ENCODE results near the gene GALR2. TPM values are rescaled to one million over a fixed set of nuclear protein-coding genes. Genes with fewer than 3 reads are reported as not detected.

Gene GALR2
- total RNA-seq, 1 donor from 2014 or later = 0.17 TPM

DNA sequence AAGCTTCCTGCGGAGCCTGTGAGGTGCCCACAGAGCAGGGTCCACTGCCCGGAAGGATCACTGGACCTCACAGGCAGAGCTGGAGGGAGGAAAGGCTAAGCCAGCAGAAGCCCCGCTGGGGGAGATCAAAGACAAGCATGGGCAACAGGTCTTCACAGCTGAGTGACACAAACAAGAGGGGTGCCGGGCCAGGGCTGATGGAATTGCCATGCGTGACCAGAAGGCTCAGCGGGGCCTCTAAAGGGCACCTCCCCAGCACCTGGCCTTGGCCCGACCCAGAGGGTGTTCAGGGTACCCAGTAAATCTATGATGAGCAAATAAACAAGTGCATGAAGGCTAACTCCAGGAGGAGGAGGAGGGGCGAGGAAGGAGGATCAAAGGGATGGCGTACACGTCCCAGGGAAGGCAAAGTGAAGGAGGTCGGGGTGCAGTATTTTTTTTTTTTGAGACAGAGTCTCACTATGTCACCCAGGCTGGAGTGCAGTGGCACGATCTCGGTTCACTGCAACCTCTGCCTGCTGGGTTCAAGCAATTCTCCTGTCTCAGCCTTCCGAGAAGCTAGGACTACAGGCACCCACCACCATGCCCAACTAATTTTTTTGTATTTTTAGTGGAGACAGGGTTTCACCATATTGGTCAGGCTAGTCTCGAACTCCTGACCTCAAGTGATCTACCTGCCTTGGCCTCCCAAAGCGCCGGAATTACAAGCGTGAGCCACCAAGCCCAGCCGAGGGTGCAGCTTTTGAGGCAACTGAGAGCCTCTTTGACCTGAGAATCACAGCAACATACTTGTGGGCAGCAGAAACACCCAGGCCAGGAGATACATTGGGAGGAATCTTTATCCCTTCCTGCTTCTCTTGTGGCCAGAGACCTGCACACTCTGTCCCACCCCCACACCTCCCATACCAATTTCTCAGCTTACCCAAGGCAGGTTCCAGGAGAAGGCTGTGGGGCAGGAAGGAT is 45.1 kb downstream of the GALR2 start:
- no peak overlapping the region for H3K4me3 ChIP-seq (ENCODE audit: low read depth, low read length)
- TF ChIP-seq, protein P1, sequence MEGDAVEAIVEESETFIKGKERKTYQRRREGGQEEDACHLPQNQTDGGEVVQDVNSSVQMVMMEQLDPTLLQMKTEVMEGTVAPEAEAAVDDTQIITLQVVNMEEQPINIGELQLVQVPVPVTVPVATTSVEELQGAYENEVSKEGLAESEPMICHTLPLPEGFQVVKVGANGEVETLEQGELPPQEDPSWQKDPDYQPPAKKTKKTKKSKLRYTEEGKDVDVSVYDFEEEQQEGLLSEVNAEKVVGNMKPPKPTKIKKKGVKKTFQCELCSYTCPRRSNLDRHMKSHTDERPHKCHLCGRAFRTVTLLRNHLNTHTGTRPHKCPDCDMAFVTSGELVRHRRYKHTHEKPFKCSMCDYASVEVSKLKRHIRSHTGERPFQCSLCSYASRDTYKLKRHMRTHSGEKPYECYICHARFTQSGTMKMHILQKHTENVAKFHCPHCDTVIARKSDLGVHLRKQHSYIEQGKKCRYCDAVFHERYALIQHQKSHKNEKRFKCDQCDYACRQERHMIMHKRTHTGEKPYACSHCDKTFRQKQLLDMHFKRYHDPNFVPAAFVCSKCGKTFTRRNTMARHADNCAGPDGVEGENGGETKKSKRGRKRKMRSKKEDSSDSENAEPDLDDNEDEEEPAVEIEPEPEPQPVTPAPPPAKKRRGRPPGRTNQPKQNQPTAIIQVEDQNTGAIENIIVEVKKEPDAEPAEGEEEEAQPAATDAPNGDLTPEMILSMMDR (conservative IDR thresholded peaks at IDR 0.05; ENCODE audit: low read depth, low read length) = no peak
- no peak for DNase-seq (ENCODE audit: low read depth)

DNA sequence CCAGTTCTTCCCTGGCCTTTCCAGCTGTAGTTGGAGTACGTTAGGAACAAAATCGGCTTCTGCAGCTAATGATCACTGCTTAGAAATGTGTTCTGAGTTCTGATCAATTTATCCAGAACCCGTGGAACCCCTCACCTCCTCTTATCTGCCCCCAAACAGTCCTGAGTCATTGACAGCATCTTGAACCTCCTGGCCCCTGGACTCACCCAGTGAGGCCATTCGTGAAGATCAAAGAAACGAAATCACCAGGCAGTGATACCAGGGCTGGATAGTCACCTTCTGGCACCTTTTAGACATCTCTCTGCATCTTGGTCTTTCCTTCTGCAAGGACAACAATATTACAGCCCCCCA is 46.1 kb downstream of the GALR2 start:
- H3K4me3 ChIP-seq (ENCODE audit: low read depth, low read length) = no peak overlapping the region
- no peak for DNase-seq (ENCODE audit: low read depth)
- TF ChIP-seq, protein P1 (conservative IDR thresholded peaks at IDR 0.05; ENCODE audit: low read depth, low read length) = no peak

DNA sequence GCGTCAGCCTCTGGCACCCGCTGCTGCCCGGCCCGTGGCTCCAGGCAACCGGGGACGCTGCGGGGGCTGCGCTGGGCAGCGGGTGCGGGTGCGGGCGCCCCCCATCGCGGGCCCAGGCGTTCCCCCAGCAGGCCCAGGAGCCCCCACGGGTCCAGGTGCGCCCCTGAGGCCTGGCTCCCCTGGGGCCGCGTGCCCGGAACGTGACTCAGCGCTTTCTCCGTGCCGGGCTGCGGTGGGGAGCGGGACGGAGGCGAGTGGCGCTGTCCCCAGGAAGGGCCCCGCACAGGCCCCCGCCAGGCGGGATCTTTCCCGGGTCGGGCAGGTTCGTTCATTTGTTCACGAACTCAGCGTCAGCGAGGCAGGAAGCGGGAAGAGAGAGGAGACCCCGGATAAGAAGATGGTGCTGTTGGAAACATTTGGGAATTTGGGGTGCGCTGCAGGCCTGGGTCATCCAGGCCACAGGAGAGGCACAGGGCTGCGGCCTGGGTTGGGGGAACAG is 47.4 kb downstream of the GALR2 start:
- H3K4me3 ChIP-seq (ENCODE audit: low read depth, low read length) = peak overlapping the region; percentile 33
- TF ChIP-seq, protein P1 (conservative IDR thresholded peaks at IDR 0.05; ENCODE audit: low read depth, low read length) = no peak
- no peak for DNase-seq (ENCODE audit: low read depth)

DNA sequence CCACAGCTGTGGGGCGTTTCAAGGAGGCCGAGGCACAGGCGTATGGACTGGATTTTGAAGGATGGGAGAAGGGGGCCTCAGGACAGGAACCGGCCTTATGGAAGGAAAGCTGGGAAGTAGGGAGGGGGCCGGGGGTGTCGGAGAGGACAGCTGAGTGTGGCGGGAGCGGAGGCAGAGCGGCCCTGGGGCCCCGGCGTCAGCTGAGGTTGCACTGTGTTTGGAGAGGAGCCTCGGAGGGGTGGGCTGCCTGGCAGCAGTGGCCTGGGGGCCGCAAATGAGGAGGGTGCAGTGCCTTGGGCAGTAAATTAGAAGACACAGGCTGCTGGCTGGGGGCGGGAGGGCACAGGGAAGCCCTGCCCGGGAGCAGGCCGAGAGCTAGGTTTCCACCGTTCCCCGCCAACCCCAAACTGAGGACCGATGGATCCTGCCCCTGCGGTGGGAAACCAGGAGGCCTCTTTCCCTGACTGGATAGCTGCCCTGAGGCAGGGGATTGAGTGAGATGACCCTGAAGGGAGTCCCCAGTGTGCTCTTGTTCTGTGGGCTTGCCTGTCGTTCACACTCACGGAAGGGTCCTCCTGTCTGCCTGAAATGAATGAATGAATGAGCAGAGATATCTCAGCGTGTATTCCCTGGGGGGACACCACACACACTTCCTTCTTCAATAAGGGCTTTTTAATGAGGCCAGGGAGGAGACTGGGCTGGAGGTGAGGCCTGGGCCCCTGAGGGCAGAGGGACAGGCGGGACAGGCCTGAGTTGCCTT is 48.0 kb downstream of the GALR2 start:
- TF ChIP-seq, protein P1 (conservative IDR thresholded peaks at IDR 0.05; ENCODE audit: low read depth, low read length) = no peak

DNA sequence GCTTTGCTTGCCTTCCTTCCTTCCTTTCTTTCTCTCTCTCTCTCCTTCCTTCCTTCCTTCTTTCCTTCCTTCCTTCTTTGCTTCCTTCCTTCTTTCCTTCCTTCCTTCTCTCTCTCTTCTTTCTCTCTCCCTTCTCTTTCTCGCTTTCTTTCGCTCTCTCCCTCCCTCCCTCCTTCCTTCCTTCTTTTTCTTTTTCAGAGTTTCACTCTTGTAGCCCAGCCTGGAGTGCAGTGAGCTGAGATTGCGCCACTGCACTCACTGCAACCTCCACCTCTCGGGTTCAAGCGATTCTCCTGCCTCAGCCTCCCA is 48.6 kb downstream of the GALR2 start:
- no peak for DNase-seq (ENCODE audit: low read depth)
- H3K4me3 ChIP-seq (ENCODE audit: low read depth, low read length) = no peak overlapping the region
- TF ChIP-seq, protein P1 (conservative IDR thresholded peaks at IDR 0.05; ENCODE audit: low read depth, low read length) = no peak

More for the DNA sequence above, 48.0 kb downstream of the GALR2 start:
- H3K4me3 ChIP-seq (ENCODE audit: low read depth, low read length) = no peak overlapping the region
- no peak for DNase-seq (ENCODE audit: low read depth)

DNA sequence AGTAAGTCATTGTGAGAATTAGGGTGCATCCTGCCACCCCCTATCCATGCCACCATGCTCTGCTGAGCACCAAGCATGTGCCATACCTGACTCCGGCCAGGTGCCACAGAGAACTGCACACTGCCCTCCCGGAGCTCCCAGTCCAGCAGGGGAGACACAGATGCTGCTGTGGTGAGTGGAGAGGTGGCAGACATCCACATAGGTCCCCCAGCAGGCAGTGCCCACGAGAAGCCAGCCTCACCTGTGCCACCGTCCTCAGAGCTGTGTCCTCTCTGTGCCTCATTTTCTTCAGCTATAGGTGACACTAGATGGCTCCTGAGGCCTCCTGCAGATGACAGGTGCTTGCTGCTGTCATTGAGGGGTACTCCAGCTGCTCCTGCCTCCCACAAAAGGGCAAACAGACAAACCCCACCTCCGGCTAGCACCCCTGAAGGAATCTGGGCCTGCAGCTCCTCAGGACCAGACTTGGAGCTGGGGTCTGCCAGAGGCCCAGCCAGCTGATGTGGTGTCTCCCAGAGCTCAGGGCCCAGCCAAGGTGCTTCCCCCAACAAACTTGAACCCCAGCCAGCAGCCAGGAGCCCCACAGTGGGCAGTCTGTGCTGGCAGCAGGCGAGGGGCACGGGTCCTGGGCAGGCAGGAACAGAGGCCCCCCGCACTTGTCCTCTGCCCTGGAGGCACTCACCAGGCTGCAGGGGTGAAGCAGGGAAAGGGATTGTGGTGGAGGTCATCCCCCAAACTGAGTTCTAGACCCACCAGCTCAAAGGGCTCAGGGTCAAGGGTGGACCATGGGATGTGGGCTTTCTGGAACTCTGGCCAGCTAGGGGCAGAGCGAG is 49.4 kb downstream of the GALR2 start:
- TF ChIP-seq, protein P1 (conservative IDR thresholded peaks at IDR 0.05; ENCODE audit: low read depth, low read length) = no peak
- no peak overlapping the region for H3K4me3 ChIP-seq (ENCODE audit: low read depth, low read length)
- DNase-seq (ENCODE audit: low read depth) = no peak

All from epithelial cell of proximal tubule (primary cell).